ENCODE data around the gene PAGR1. TPM values are rescaled to one million over a fixed set of nuclear protein-coding genes. Genes with fewer than 3 reads are reported as not detected.

The PAGR1 gene
- total and polyA plus RNA-seq, 2 of the 13 experiments (the other 11 are each of a cell fraction or from before 2014, with no cell fraction given), result 9.8 to 66.4 TPM

DNA sequence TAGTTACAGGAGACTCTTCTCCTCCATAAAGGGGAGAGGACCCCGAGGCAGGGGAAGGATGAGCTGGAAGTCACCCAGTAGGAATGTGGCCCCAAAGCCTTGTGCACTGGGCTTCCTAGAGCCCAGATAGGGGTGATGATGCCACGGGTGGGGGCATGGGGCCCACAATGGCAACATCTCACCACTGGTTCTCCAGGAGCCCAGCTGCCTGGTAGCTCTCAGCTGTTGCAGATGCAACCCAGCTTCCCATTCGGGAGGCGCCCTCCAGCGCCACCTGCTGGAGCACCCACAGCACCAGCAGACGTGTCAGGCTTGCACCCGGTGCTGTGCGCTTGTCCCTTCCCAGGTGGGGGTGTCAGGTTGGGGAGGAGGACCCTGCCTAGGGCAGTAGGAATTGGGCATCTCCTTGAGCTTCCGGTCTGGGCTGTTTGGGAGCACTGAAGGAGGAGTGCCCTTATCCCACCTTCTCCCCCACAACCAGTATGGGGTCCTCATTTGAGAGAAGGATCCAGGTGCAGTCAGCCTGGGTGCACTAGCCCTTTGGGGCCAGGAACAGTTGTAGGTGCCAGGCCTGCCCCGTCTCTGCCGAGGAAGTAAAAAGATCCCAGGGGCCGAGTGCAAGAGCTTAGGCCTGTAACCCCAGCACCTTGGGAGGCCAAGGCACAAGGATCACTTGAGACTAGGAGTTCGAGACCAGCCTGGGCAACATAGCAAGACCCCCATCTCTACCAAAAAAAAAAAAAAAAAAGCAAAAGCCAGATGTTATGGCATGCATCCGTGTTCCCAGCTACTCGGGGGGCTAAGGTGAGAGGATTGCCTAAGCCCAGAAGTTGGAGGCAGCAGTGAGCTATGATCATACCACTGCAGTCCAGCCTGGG is 32.7 kb downstream of the PAGR1 start (continued):
- TF ChIP-seq RARG (CRISPR knock-in tag; IDR thresholded peaks at IDR 0.05; ENCODE audit: low read depth) (no peak), NFRKB (IDR thresholded peaks at IDR 0.05) (no peak), ZFX (CRISPR knock-in tag; IDR thresholded peaks at IDR 0.05; ENCODE audit: low read depth) (peak; percentile 41; the same call in 1 of the 2 replicates), STAG1 (CRISPR knock-in tag; IDR thresholded peaks at IDR 0.05) (peak; percentile 94), GABPB1 (CRISPR knock-in tag; IDR thresholded peaks at IDR 0.05) (peak; percentile 48; the same call in 1 of the 2 replicates), POGZ (CRISPR knock-in tag; IDR thresholded peaks at IDR 0.05) (no peak), ERF (CRISPR knock-in tag; IDR thresholded peaks at IDR 0.05) (peak; percentile 65; the same call in 1 of the 2 replicates), ZNF615 (CRISPR knock-in tag; IDR thresholded peaks at IDR 0.05; ENCODE audit: borderline replicate concordance) (no peak), ARHGAP35 (CRISPR knock-in tag; IDR thresholded peaks at IDR 0.05; ENCODE audit: borderline replicate concordance) (peak; percentile 69; the same call in 1 of the 2 replicates), ZNF670 (CRISPR knock-in tag; IDR thresholded peaks at IDR 0.05; ENCODE audit: borderline replicate concordance) (no peak)
- TF ChIP-seq, protein P1, sequence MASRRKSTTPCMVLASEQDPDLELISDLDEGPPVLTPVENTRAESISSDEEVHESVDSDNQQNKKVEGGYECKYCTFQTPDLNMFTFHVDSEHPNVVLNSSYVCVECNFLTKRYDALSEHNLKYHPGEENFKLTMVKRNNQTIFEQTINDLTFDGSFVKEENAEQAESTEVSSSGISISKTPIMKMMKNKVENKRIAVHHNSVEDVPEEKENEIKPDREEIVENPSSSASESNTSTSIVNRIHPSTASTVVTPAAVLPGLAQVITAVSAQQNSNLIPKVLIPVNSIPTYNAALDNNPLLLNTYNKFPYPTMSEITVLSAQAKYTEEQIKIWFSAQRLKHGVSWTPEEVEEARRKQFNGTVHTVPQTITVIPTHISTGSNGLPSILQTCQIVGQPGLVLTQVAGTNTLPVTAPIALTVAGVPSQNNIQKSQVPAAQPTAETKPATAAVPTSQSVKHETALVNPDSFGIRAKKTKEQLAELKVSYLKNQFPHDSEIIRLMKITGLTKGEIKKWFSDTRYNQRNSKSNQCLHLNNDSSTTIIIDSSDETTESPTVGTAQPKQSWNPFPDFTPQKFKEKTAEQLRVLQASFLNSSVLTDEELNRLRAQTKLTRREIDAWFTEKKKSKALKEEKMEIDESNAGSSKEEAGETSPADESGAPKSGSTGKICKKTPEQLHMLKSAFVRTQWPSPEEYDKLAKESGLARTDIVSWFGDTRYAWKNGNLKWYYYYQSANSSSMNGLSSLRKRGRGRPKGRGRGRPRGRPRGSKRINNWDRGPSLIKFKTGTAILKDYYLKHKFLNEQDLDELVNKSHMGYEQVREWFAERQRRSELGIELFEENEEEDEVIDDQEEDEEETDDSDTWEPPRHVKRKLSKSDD (CRISPR knock-in tag; IDR thresholded peaks at IDR 0.05; ENCODE audit: low read depth), result no peak
- TF ChIP-seq, protein P2, sequence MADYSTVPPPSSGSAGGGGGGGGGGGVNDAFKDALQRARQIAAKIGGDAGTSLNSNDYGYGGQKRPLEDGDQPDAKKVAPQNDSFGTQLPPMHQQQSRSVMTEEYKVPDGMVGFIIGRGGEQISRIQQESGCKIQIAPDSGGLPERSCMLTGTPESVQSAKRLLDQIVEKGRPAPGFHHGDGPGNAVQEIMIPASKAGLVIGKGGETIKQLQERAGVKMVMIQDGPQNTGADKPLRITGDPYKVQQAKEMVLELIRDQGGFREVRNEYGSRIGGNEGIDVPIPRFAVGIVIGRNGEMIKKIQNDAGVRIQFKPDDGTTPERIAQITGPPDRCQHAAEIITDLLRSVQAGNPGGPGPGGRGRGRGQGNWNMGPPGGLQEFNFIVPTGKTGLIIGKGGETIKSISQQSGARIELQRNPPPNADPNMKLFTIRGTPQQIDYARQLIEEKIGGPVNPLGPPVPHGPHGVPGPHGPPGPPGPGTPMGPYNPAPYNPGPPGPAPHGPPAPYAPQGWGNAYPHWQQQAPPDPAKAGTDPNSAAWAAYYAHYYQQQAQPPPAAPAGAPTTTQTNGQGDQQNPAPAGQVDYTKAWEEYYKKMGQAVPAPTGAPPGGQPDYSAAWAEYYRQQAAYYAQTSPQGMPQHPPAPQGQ (CRISPR knock-in tag; IDR thresholded peaks at IDR 0.05; ENCODE audit: borderline replicate concordance), result no peak
- TF ChIP-seq, protein P3, sequence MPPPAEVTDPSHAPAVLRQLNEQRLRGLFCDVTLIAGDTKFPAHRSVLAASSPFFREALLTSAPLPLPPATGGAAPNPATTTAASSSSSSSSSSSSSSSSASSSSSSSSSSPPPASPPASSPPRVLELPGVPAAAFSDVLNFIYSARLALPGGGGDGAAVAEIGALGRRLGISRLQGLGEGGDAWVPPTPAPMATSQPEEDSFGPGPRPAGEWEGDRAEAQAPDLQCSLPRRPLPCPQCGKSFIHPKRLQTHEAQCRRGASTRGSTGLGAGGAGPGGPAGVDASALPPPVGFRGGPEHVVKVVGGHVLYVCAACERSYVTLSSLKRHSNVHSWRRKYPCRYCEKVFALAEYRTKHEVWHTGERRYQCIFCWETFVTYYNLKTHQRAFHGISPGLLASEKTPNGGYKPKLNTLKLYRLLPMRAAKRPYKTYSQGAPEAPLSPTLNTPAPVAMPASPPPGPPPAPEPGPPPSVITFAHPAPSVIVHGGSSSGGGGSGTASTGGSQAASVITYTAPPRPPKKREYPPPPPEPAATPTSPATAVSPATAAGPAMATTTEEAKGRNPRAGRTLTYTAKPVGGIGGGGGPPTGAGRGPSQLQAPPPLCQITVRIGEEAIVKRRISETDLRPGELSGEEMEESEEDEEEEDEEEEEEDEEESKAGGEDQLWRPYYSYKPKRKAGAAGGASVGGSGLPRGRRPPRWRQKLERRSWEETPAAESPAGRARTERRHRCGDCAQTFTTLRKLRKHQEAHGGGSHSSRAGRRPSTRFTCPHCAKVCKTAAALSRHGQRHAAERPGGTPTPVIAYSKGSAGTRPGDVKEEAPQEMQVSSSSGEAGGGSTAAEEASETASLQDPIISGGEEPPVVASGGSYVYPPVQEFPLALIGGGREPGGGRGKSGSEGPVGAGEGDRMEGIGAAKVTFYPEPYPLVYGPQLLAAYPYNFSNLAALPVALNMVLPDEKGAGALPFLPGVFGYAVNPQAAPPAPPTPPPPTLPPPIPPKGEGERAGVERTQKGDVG (CRISPR knock-in tag; IDR thresholded peaks at IDR 0.05; ENCODE audit: borderline replicate concordance), result peak; percentile 71; the same call in 1 of the 2 replicates
- TF ChIP-seq, protein P4, sequence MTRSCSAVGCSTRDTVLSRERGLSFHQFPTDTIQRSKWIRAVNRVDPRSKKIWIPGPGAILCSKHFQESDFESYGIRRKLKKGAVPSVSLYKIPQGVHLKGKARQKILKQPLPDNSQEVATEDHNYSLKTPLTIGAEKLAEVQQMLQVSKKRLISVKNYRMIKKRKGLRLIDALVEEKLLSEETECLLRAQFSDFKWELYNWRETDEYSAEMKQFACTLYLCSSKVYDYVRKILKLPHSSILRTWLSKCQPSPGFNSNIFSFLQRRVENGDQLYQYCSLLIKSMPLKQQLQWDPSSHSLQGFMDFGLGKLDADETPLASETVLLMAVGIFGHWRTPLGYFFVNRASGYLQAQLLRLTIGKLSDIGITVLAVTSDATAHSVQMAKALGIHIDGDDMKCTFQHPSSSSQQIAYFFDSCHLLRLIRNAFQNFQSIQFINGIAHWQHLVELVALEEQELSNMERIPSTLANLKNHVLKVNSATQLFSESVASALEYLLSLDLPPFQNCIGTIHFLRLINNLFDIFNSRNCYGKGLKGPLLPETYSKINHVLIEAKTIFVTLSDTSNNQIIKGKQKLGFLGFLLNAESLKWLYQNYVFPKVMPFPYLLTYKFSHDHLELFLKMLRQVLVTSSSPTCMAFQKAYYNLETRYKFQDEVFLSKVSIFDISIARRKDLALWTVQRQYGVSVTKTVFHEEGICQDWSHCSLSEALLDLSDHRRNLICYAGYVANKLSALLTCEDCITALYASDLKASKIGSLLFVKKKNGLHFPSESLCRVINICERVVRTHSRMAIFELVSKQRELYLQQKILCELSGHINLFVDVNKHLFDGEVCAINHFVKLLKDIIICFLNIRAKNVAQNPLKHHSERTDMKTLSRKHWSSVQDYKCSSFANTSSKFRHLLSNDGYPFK (CRISPR knock-in tag; IDR thresholded peaks at IDR 0.05; ENCODE audit: borderline replicate concordance), result peak; percentile 32; the same call in 1 of the 2 replicates
- TF ChIP-seq, protein P5, sequence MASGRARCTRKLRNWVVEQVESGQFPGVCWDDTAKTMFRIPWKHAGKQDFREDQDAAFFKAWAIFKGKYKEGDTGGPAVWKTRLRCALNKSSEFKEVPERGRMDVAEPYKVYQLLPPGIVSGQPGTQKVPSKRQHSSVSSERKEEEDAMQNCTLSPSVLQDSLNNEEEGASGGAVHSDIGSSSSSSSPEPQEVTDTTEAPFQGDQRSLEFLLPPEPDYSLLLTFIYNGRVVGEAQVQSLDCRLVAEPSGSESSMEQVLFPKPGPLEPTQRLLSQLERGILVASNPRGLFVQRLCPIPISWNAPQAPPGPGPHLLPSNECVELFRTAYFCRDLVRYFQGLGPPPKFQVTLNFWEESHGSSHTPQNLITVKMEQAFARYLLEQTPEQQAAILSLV (CRISPR knock-in tag; IDR thresholded peaks at IDR 0.05; ENCODE audit: borderline replicate concordance), result peak; percentile 50; the same call in 1 of the 2 replicates

All from HepG2 (cell line).